ENCODE measurements around the gene PSD2. TPM values are rescaled to one million over a fixed set of nuclear protein-coding genes. Genes with fewer than 3 reads are reported as not detected.

PSD2 gene
- total and polyA plus RNA-seq, 2 experiments from 2014 or later: 0.08 to 0.10 TPM

- Mint-ChIP-seq H3K4me3 (peak overlapping the region; percentile 86), H3K9me3 (no peaks in the 10 kb centered on the region), H3K27me3 (ENCODE audit: insufficient read depth, low read depth, poor library complexity) (peaks cover 34% of the 10 kb centered on the region), H3K36me3 (ENCODE audit: low read depth) (no peaks in the 10 kb centered on the region; the same call in 2 of the 3 replicates), H3K4me1 (peaks cover 4% of the 10 kb centered on the region), H3K27ac (no peak overlapping the region)
- ATAC-seq (peak; percentile 79), DNase-seq (ENCODE audit: low spot score) (peak; percentile 89)
- Histone ChIP-seq H3K4me1 (ENCODE audit: insufficient read depth) (peaks cover 3% of the 10 kb centered on the region; the same call in 1 of the 2 replicates), H3K36me3 (ENCODE audit: insufficient read depth) (no peaks in the 10 kb centered on the region), H3K79me2 (replicated peaks; ENCODE audit: insufficient read depth) (no peaks in the 10 kb centered on the region), H3K9me2 (ENCODE audit: insufficient read depth) (no peaks in the 10 kb centered on the region), H2AFZ (peak overlapping the region; percentile 100), H3K27me3 (ENCODE audit: insufficient read depth) (peaks cover 45% of the 10 kb centered on the region), H3K27ac (ENCODE audit: low read depth) (no peak overlapping the region), H4K20me1 (replicated peaks; ENCODE audit: insufficient read depth) (no peaks in the 10 kb centered on the region), H3K4me2 (peak overlapping the region; percentile 100), H3F3A (replicated peaks; ENCODE audit: low read depth) (no peaks in the 10 kb centered on the region), H3K4me3 (peak overlapping the region; percentile 97)
- TF ChIP-seq, protein P1, sequence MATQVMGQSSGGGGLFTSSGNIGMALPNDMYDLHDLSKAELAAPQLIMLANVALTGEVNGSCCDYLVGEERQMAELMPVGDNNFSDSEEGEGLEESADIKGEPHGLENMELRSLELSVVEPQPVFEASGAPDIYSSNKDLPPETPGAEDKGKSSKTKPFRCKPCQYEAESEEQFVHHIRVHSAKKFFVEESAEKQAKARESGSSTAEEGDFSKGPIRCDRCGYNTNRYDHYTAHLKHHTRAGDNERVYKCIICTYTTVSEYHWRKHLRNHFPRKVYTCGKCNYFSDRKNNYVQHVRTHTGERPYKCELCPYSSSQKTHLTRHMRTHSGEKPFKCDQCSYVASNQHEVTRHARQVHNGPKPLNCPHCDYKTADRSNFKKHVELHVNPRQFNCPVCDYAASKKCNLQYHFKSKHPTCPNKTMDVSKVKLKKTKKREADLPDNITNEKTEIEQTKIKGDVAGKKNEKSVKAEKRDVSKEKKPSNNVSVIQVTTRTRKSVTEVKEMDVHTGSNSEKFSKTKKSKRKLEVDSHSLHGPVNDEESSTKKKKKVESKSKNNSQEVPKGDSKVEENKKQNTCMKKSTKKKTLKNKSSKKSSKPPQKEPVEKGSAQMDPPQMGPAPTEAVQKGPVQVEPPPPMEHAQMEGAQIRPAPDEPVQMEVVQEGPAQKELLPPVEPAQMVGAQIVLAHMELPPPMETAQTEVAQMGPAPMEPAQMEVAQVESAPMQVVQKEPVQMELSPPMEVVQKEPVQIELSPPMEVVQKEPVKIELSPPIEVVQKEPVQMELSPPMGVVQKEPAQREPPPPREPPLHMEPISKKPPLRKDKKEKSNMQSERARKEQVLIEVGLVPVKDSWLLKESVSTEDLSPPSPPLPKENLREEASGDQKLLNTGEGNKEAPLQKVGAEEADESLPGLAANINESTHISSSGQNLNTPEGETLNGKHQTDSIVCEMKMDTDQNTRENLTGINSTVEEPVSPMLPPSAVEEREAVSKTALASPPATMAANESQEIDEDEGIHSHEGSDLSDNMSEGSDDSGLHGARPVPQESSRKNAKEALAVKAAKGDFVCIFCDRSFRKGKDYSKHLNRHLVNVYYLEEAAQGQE (IDR thresholded peaks at IDR 0.05; ENCODE audit: unreplicated experiment): no peak
- TF ChIP-seq EZH2phosphoT487 (IDR thresholded peaks at IDR 0.05; ENCODE audit: unreplicated experiment) (no peak), ZNF331 (CRISPR knock-in tag; IDR thresholded peaks at IDR 0.05; ENCODE audit: low read depth) (no peak), JUNB (IDR thresholded peaks at IDR 0.05; ENCODE audit: unreplicated experiment) (no peak), ZNF114 (CRISPR knock-in tag; IDR thresholded peaks at IDR 0.05) (no peak), POLR2AphosphoS5 (IDR thresholded peaks at IDR 0.05; ENCODE audit: low read depth) (no peak), STAT1 (IDR thresholded peaks at IDR 0.05; ENCODE audit: unreplicated experiment) (no peak), EZH2 (IDR thresholded peaks at IDR 0.05; ENCODE audit: low read depth, unreplicated experiment) (peak; percentile 55), NANOG (IDR thresholded peaks at IDR 0.05; ENCODE audit: borderline replicate concordance) (no peak)
- TF ChIP-seq, protein P2, sequence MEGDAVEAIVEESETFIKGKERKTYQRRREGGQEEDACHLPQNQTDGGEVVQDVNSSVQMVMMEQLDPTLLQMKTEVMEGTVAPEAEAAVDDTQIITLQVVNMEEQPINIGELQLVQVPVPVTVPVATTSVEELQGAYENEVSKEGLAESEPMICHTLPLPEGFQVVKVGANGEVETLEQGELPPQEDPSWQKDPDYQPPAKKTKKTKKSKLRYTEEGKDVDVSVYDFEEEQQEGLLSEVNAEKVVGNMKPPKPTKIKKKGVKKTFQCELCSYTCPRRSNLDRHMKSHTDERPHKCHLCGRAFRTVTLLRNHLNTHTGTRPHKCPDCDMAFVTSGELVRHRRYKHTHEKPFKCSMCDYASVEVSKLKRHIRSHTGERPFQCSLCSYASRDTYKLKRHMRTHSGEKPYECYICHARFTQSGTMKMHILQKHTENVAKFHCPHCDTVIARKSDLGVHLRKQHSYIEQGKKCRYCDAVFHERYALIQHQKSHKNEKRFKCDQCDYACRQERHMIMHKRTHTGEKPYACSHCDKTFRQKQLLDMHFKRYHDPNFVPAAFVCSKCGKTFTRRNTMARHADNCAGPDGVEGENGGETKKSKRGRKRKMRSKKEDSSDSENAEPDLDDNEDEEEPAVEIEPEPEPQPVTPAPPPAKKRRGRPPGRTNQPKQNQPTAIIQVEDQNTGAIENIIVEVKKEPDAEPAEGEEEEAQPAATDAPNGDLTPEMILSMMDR (conservative IDR thresholded peaks at IDR 0.05; ENCODE audit: low read depth in 2 of 2): peak; percentile 84 to 93
- TF ChIP-seq, protein P3, sequence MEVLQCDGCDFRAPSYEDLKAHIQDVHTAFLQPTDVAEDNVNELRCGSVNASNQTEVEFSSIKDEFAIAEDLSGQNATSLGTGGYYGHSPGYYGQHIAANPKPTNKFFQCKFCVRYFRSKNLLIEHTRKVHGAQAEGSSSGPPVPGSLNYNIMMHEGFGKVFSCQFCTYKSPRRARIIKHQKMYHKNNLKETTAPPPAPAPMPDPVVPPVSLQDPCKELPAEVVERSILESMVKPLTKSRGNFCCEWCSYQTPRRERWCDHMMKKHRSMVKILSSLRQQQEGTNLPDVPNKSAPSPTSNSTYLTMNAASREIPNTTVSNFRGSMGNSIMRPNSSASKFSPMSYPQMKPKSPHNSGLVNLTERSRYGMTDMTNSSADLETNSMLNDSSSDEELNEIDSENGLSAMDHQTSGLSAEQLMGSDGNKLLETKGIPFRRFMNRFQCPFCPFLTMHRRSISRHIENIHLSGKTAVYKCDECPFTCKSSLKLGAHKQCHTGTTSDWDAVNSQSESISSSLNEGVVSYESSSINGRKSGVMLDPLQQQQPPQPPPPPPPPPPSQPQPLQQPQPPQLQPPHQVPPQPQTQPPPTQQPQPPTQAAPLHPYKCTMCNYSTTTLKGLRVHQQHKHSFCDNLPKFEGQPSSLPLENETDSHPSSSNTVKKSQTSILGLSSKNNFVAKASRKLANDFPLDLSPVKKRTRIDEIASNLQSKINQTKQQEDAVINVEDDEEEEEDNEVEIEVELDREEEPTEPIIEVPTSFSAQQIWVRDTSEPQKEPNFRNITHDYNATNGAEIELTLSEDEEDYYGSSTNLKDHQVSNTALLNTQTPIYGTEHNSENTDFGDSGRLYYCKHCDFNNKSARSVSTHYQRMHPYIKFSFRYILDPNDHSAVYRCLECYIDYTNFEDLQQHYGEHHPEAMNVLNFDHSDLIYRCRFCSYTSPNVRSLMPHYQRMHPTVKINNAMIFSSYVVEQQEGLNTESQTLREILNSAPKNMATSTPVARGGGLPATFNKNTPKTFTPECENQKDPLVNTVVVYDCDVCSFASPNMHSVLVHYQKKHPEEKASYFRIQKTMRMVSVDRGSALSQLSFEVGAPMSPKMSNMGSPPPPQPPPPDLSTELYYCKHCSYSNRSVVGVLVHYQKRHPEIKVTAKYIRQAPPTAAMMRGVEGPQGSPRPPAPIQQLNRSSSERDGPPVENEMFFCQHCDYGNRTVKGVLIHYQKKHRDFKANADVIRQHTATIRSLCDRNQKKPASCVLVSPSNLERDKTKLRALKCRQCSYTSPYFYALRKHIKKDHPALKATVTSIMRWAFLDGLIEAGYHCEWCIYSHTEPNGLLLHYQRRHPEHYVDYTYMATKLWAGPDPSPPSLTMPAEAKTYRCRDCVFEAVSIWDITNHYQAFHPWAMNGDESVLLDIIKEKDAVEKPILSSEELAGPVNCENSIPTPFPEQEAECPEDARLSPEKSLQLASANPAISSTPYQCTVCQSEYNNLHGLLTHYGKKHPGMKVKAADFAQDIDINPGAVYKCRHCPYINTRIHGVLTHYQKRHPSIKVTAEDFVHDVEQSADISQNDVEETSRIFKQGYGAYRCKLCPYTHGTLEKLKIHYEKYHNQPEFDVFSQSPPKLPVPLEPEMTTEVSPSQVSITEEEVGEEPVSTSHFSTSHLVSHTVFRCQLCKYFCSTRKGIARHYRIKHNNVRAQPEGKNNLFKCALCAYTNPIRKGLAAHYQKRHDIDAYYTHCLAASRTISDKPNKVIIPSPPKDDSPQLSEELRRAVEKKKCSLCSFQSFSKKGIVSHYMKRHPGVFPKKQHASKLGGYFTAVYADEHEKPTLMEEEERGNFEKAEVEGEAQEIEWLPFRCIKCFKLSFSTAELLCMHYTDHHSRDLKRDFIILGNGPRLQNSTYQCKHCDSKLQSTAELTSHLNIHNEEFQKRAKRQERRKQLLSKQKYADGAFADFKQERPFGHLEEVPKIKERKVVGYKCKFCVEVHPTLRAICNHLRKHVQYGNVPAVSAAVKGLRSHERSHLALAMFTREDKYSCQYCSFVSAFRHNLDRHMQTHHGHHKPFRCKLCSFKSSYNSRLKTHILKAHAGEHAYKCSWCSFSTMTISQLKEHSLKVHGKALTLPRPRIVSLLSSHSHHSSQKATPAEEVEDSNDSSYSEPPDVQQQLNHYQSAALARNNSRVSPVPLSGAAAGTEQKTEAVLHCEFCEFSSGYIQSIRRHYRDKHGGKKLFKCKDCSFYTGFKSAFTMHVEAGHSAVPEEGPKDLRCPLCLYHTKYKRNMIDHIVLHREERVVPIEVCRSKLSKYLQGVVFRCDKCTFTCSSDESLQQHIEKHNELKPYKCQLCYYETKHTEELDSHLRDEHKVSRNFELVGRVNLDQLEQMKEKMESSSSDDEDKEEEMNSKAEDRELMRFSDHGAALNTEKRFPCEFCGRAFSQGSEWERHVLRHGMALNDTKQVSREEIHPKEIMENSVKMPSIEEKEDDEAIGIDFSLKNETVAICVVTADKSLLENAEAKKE (CRISPR knock-in tag; IDR thresholded peaks at IDR 0.05): no peak
- TF ChIP-seq, protein P4, sequence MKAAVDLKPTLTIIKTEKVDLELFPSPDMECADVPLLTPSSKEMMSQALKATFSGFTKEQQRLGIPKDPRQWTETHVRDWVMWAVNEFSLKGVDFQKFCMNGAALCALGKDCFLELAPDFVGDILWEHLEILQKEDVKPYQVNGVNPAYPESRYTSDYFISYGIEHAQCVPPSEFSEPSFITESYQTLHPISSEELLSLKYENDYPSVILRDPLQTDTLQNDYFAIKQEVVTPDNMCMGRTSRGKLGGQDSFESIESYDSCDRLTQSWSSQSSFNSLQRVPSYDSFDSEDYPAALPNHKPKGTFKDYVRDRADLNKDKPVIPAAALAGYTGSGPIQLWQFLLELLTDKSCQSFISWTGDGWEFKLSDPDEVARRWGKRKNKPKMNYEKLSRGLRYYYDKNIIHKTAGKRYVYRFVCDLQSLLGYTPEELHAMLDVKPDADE (IDR thresholded peaks at IDR 0.05): no peak
Measured at GRCh38 chr5:139787568-139788293, 7.9 kb upstream of the PSD2 start.
